OCI-LY1 (cell line): Measurements from ENCODE around the gene TMTC3.

Source experiments
- EZH2 ChIP-seq: fragments of 200-600 bp; sonication (generic), shearing (Covaris generic); IDR thresholded peaks from 2 replicates; pipeline ENCODE4 v1.8.0; 2017; ENCODE audit warnings: borderline replicate concordance, mixed run types, mild to moderate bottlenecking, antibody characterized with exemption, low read length, moderate library complexity, mixed read lengths
- TF ChIP-seq, protein P1 (sequence below): fragments of 200-600 bp; sonication (generic), shearing (Covaris generic); IDR thresholded peaks from 2 replicates; pipeline ENCODE4 v1.5.1; 2017; ENCODE audit warnings: mild to moderate bottlenecking, antibody characterized with exemption, low read length, moderate library complexity, mixed read lengths

DNA sequence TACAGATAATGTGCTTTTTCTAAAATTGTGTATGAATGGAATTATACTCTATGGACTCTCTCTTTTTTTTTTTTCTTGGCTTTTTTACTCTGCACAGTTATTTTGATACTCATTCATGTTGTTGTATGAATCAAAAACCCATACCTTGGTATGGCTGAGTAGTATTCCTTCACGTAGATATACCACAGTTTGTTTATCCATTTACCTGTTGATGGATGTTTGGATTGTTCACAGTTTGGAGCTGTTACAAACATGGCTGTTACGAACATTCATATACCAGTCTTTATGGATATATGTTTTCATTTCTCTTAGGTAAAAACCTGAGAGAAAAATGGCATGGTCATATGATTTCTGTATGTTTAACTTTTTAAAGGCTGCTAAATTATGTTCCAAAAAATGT, 43.2 kb downstream of the TMTC3 start:
- TF ChIP-seq, protein P1, sequence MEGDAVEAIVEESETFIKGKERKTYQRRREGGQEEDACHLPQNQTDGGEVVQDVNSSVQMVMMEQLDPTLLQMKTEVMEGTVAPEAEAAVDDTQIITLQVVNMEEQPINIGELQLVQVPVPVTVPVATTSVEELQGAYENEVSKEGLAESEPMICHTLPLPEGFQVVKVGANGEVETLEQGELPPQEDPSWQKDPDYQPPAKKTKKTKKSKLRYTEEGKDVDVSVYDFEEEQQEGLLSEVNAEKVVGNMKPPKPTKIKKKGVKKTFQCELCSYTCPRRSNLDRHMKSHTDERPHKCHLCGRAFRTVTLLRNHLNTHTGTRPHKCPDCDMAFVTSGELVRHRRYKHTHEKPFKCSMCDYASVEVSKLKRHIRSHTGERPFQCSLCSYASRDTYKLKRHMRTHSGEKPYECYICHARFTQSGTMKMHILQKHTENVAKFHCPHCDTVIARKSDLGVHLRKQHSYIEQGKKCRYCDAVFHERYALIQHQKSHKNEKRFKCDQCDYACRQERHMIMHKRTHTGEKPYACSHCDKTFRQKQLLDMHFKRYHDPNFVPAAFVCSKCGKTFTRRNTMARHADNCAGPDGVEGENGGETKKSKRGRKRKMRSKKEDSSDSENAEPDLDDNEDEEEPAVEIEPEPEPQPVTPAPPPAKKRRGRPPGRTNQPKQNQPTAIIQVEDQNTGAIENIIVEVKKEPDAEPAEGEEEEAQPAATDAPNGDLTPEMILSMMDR = no peak
- TF ChIP-seq EZH2 = no peak
